Loucy (cell line): ENCODE results near the gene LPAR4.

ENCODE experiments used
- H2AFZ ChIP-seq: fragments of 200-600 bp; sonication (generic); 2 replicates; pipeline ENCODE4 v1.6.0; 2016; ENCODE audit warnings: antibody characterized with exemption, mild to moderate bottlenecking, low read length, moderate library complexity
- H3F3A ChIP-seq: fragments of 200-600 bp; 2 replicates; pipeline ENCODE4 v1.6.0; 2016; ENCODE audit warnings: antibody characterized with exemption, low read depth, mild to moderate bottlenecking
- H3K27me3 ChIP-seq: fragments of 200-600 bp; sonication (generic); 2 replicates; pipeline ENCODE4 v1.6.1; 2014; ENCODE audit warnings: low read length, mild to moderate bottlenecking; ENCODE audit not compliant: insufficient read depth, poor library complexity, severe bottlenecking
- H3K36me3 ChIP-seq: fragments of 200-600 bp; sonication (generic); 2 replicates; pipeline ENCODE4 v1.6.1; 2016; ENCODE audit warnings: low read length; ENCODE audit not compliant: insufficient read depth
- H3K4me1 ChIP-seq: fragments of 200-600 bp; sonication (generic); 2 replicates; pipeline ENCODE4 v1.5.1; 2014; ENCODE audit warnings: low read length, mild to moderate bottlenecking; ENCODE audit not compliant: insufficient read depth, poor library complexity, severe bottlenecking
- H3K4me2 ChIP-seq: fragments of 200-600 bp; sonication (generic); 2 replicates; pipeline ENCODE4 v1.6.0; 2014; ENCODE audit warnings: antibody characterized with exemption, low read length, low read depth, mild to moderate bottlenecking; ENCODE audit not compliant: poor library complexity, severe bottlenecking
- H3K4me3 ChIP-seq: fragments of 200-600 bp; sonication (generic); 2 replicates; pipeline ENCODE4 v1.5.1; 2014; ENCODE audit warnings: low read length, mild to moderate bottlenecking, mixed read lengths; ENCODE audit not compliant: poor library complexity, severe bottlenecking
- H3K79me2 ChIP-seq: fragments of 200-600 bp; sonication (generic); 2 replicates; pipeline ENCODE4 v1.6.1; 2014; ENCODE audit warnings: low read length; ENCODE audit not compliant: insufficient read depth
- H3K9ac ChIP-seq: fragments of 200-600 bp; sonication (generic); 2 replicates; pipeline ENCODE4 v1.6.0; 2014; ENCODE audit warnings: mild to moderate bottlenecking, low read depth, low read length, moderate library complexity; ENCODE audit not compliant: poor library complexity, severe bottlenecking
- H3K9me2 ChIP-seq: fragments of 200-600 bp; sonication (generic); replicated peaks from 2 replicates; pipeline ENCODE4 v1.6.1; 2016; ENCODE audit warnings: low read depth, low read length, mixed read lengths
- H3K9me3 ChIP-seq: fragments of 200-600 bp; sonication (generic); 2 replicates; pipeline ENCODE4 v1.6.1; 2014; ENCODE audit warnings: mild to moderate bottlenecking, antibody characterized with exemption, low read length, low read depth; ENCODE audit not compliant: insufficient read depth
- H4K20me1 ChIP-seq: fragments of 200-600 bp; sonication (generic); 2 replicates; pipeline ENCODE4 v1.6.0; 2014; ENCODE audit warnings: antibody characterized with exemption, low read length, mild to moderate bottlenecking; ENCODE audit not compliant: insufficient read depth, poor library complexity, severe bottlenecking
- CTCF ChIP-seq: fragments of 200-600 bp; sonication (generic); conservative IDR thresholded peaks from 2 replicates; pipeline ENCODE4 v1.5.1; 2014; ENCODE audit warnings: mild to moderate bottlenecking, antibody characterized with exemption, low read length
- EZH2phosphoT487 ChIP-seq: fragments of 200-600 bp; IDR thresholded peaks from 2 replicates; pipeline ENCODE4 v1.6.1; 2018; ENCODE audit warnings: antibody characterized with exemption, mild to moderate bottlenecking, moderate library complexity, borderline replicate concordance

The LPAR4 gene, protein sequence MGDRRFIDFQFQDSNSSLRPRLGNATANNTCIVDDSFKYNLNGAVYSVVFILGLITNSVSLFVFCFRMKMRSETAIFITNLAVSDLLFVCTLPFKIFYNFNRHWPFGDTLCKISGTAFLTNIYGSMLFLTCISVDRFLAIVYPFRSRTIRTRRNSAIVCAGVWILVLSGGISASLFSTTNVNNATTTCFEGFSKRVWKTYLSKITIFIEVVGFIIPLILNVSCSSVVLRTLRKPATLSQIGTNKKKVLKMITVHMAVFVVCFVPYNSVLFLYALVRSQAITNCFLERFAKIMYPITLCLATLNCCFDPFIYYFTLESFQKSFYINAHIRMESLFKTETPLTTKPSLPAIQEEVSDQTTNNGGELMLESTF

DNA sequence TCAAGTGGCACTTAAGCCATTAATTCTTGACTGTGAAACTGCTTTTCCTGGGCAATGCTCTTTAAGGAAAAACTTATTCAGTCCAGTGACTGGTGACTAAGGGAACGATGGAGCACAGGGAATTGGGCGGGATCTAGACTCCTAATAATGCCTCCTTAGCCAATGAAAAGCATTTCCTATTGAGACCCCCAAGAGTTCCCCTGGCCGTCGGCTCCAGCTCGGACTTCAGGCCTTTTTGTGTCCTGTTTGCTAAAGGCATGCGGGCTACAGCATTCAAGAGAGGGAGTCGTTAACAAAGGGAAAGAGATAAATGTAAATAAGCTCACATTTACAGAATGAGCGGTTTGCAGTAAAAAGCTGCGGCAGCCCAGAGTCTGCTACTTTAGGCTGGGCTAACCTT, at the start of gene LPAR4:
Gene LPAR4, plus strand, starts transcription at position 232 of the 400 bp plus-strand sequence. CDS start 7,150 bp downstream, outside the sequence.
- Histone ChIP-seq H3K9ac (no peak within 1 kb of the TSS), H3K4me3 (no peak within 1 kb of the TSS), H3K79me2 (no peaks in the 10 kb centered on the region), H2AFZ (no peak within 1 kb of the TSS), H3F3A (no peaks in the 10 kb centered on the region), H3K4me1 (no peaks in the 10 kb centered on the region), H3K36me3 (no peaks in the 10 kb centered on the region), H4K20me1 (no peaks in the 10 kb centered on the region), H3K4me2 (no peak within 1 kb of the TSS), H3K9me2 (no peaks in the 10 kb centered on the region), H3K27me3 (no peaks in the 10 kb centered on the region), H3K9me3 (no peaks in the 10 kb centered on the region)
- TF ChIP-seq EZH2phosphoT487: no peak
- no peak for TF ChIP-seq CTCF

DNA sequence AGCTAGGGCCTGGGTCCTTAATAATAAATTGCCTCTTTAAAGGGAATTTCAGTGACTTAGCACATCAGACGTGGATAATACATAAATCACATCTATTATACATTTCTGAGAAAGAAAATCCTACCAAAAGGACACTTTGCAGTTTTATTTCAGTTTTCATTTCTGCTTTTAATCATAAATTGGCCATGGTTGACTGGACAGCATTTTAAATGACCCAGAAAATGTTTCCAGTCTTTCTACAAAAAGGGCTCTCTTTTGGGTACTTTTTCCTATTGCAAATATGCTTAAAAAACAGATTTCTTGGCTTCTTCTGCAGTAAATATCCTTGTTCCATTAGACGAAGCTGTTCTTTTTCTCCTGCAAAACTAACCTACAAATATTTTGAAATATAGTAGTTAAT, 41.4 kb upstream of the LPAR4 start:
- no peaks in the 10 kb centered on the region for H3K9me3 ChIP-seq
- no peak for TF ChIP-seq EZH2phosphoT487
- no peak for TF ChIP-seq CTCF
- H3K79me2 ChIP-seq: no peaks in the 10 kb centered on the region
- no peak overlapping the region for H2AFZ ChIP-seq
- no peaks in the 10 kb centered on the region for H3K36me3 ChIP-seq
- H3K27me3 ChIP-seq: no peaks in the 10 kb centered on the region
- H3F3A ChIP-seq: no peaks in the 10 kb centered on the region
- H3K9ac ChIP-seq: no peak overlapping the region
- no peak overlapping the region for H3K4me2 ChIP-seq
- H3K4me1 ChIP-seq: no peaks in the 10 kb centered on the region
- H3K9me2 ChIP-seq: no peaks in the 10 kb centered on the region
- H4K20me1 ChIP-seq: no peaks in the 10 kb centered on the region
- no peak overlapping the region for H3K4me3 ChIP-seq

DNA sequence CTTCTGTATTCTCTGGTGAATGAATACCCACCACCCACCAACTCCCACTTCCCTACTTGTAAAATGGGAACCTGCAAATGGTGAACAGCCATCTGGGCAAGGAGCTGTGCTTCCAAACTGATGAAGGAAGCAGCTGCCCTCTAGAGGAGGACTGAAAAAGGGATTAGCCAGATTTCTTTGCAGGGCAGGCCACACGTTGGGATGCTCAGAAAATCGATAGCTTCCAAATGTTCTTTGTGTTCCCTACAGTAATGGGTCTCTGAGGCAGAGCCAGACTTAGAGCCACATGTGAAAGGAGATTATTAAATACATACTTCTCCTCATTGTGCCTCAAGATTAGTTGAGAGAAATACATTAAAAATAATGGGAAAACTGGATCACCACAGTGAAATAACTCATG, 39.3 kb upstream of the LPAR4 start:
- H3K4me3 ChIP-seq: no peak overlapping the region
- H3K4me2 ChIP-seq: no peak overlapping the region
- H3K27me3 ChIP-seq: no peaks in the 10 kb centered on the region
- TF ChIP-seq CTCF (peak; percentile 57), EZH2phosphoT487 (no peak)
- no peaks in the 10 kb centered on the region for H3K9me2 ChIP-seq
- peaks cover 13% of the 10 kb centered on the region for H3K4me1 ChIP-seq
- H2AFZ ChIP-seq: 0 out of 2 replicates have a peak overlapping the region, but pooled peaks have one; percentile 36
- no peaks in the 10 kb centered on the region for H4K20me1 ChIP-seq
- no peaks in the 10 kb centered on the region for H3K79me2 ChIP-seq
- H3K9ac ChIP-seq: no peak overlapping the region
- H3K9me3 ChIP-seq: no peaks in the 10 kb centered on the region
- H3F3A ChIP-seq: no peaks in the 10 kb centered on the region
- H3K36me3 ChIP-seq: no peaks in the 10 kb centered on the region
